ENCODE measurements around the gene PPP1R12B. TPM values are rescaled to one million over a fixed set of nuclear protein-coding genes. Genes with fewer than 3 reads are reported as not detected.
"Not testable (repeated sequence)": the region's sequence is repeated elsewhere in the genome, so short reads cannot be mapped to it uniquely, and the experiment has no call there.

Gene PPP1R12B
- total RNA-seq, 1 experiment from 2014 or later: 13.1 TPM

DNA sequence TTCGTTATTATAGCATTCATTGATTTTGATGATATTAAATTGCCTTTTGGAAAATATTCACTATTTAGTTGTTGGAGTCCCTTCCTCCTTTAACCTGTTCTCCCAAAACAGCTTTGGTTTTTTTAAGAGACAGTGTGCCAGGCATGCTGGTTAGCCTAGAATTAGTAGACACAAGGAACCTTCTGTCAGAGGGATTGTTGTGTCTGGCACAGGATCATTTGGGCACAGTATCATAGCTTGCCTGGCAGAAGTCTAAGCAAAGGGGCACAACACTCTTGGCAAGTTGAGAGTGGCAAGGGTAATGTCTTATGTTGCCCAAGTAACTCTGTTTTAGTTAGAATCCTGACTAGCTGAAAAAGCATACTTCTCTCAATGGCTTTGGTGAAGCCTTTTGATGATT, 49.9 kb downstream of the PPP1R12B start:
- H3K4me3 ChIP-seq (ENCODE audit: low read depth in 2 of 2, low read length in 2 of 2); intact Hi-C loops (cut with micrococcal nuclease; ENCODE audit: unreplicated experiment); H3K9me3 ChIP-seq (ENCODE audit: control insufficient read depth, insufficient read depth, low read depth, low read length); in situ Hi-C loops (cut with HindIII; ENCODE audit: low pct_unique_long_range_greater_than_20kb, low sequenced_read_pairs); H3K36me3 ChIP-seq (ENCODE audit: control insufficient read depth, insufficient read depth, low read length); POLR2A ChIA-PET; H3K4me1 ChIP-seq (ENCODE audit: control insufficient read depth, insufficient read depth, low read length); H3K27me3 ChIP-seq (ENCODE audit: control insufficient read depth, insufficient read depth, low read length); DNase-seq (ENCODE audit: low read depth, low spot score); H3K27ac ChIP-seq (ENCODE audit: low read length); ATAC-seq; BruUV-seq (replicated peaks): not testable (repeated sequence)
- CTCF ChIA-PET: interaction anchor here (0.6 kb wide), 1 partner anchor 108 kb away, joined by 4 read pairs; no protein-coding TSS in a partner anchor

DNA sequence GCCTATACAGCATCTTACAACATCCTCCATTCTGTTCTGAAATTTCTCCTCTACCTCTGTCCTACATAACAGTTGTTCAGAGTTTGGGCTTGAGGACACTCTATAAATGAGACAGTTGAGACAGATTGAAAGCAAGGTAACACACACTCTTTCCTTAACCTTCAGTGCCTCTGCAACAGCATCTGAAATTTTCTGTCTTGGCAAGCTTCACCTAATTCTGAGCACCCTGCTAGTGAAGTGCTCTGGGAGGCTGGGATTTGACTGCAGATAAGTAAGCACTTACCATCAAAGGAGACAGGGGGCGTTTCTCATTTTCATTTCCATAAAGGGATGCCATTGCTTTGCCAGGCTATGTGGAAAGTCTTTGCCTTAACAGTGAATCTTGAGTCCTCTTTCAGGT, 53.3 kb downstream of the PPP1R12B start:
- DNase-seq (ENCODE audit: low read depth, low spot score); POLR2A ChIA-PET; H3K27me3 ChIP-seq (ENCODE audit: control insufficient read depth, insufficient read depth, low read length); CTCF ChIA-PET; ATAC-seq; H3K4me3 ChIP-seq (ENCODE audit: low read depth in 2 of 2, low read length in 2 of 2); H3K9me3 ChIP-seq (ENCODE audit: control insufficient read depth, insufficient read depth, low read depth, low read length); in situ Hi-C loops (cut with HindIII; ENCODE audit: low pct_unique_long_range_greater_than_20kb, low sequenced_read_pairs); intact Hi-C loops (cut with micrococcal nuclease; ENCODE audit: unreplicated experiment); H3K36me3 ChIP-seq (ENCODE audit: control insufficient read depth, insufficient read depth, low read length); BruUV-seq (replicated peaks); H3K27ac ChIP-seq (ENCODE audit: low read length); H3K4me1 ChIP-seq (ENCODE audit: control insufficient read depth, insufficient read depth, low read length): not testable (repeated sequence)
- TF ChIP-seq, protein P1, sequence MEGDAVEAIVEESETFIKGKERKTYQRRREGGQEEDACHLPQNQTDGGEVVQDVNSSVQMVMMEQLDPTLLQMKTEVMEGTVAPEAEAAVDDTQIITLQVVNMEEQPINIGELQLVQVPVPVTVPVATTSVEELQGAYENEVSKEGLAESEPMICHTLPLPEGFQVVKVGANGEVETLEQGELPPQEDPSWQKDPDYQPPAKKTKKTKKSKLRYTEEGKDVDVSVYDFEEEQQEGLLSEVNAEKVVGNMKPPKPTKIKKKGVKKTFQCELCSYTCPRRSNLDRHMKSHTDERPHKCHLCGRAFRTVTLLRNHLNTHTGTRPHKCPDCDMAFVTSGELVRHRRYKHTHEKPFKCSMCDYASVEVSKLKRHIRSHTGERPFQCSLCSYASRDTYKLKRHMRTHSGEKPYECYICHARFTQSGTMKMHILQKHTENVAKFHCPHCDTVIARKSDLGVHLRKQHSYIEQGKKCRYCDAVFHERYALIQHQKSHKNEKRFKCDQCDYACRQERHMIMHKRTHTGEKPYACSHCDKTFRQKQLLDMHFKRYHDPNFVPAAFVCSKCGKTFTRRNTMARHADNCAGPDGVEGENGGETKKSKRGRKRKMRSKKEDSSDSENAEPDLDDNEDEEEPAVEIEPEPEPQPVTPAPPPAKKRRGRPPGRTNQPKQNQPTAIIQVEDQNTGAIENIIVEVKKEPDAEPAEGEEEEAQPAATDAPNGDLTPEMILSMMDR (IDR thresholded peaks at IDR 0.05): peak; percentile 12; the same call in 1 of the 2 replicates

DNA sequence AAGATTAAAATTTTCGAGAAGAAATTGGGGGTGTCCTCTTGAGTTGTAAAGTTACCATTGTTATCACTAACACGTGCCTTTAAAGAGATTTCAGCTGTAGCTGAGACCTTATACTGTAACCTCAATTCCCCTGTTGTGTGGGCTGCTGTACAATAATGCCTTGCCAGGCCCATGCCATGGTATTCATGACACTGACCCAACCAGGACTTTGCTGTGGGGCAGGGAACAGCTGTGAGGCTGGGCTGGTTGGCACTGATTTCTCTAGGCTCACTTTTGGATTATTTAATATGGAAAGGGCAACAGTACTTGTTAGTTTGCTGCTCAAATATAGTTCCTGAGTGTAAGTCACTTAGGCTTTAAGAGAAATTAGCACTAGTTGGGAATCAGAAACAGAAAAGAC, 54.9 kb downstream of the PPP1R12B start:
- H3K27ac ChIP-seq (ENCODE audit: low read length); POLR2A ChIA-PET; BruUV-seq (replicated peaks); intact Hi-C loops (cut with micrococcal nuclease; ENCODE audit: unreplicated experiment); H3K4me1 ChIP-seq (ENCODE audit: control insufficient read depth, insufficient read depth, low read length); H3K9me3 ChIP-seq (ENCODE audit: control insufficient read depth, insufficient read depth, low read depth, low read length); ATAC-seq; H3K27me3 ChIP-seq (ENCODE audit: control insufficient read depth, insufficient read depth, low read length); H3K4me3 ChIP-seq (ENCODE audit: low read depth in 2 of 2, low read length in 2 of 2); DNase-seq (ENCODE audit: low read depth, low spot score); in situ Hi-C loops (cut with HindIII; ENCODE audit: low pct_unique_long_range_greater_than_20kb, low sequenced_read_pairs); H3K36me3 ChIP-seq (ENCODE audit: control insufficient read depth, insufficient read depth, low read length); CTCF ChIA-PET: not testable (repeated sequence)

DNA sequence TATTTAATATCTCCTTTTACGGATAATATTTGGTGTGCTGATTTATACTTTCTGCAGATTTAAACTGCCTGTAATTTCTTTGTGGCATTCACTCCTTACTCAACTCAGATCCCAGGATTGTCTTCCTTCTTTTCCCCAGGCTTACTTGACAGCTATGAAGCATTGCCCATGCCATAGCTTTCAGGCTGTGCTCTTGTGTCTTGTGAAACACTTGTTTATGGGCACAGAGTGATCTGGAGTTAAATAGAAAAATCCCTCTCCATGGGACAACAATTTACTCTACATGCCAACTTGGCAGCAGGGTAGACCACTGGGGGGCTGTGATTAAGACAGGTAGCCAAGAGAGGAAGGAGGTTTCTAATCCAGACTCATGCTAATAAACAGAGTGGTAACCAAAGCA, 57.4 kb downstream of the PPP1R12B start:
- intact Hi-C loops (cut with micrococcal nuclease; ENCODE audit: unreplicated experiment): no loop called here
- DNase-seq (ENCODE audit: low read depth, low spot score) (no peak), ATAC-seq (no peak)
- Histone ChIP-seq H3K4me1 (ENCODE audit: control insufficient read depth, insufficient read depth, low read length) (no peaks in the 10 kb centered on the region; the same call in 1 of the 2 replicates), H3K27ac (ENCODE audit: low read length) (no peak overlapping the region), H3K9me3 (ENCODE audit: control insufficient read depth, insufficient read depth, low read depth, low read length) (no peaks in the 10 kb centered on the region), H3K36me3 (ENCODE audit: control insufficient read depth, insufficient read depth, low read length) (no peaks in the 10 kb centered on the region), H3K4me3 (ENCODE audit: low read depth in 2 of 2, low read length in 2 of 2) (no peak overlapping the region), H3K27me3 (ENCODE audit: control insufficient read depth, insufficient read depth, low read length) (no peaks in the 10 kb centered on the region)
- ChIA-PET POLR2A (no interaction called here), CTCF (no interaction called here)
- no peak for TF ChIP-seq SIN3A (IDR thresholded peaks at IDR 0.05; ENCODE audit: borderline replicate concordance, insufficient read depth, low read depth, low read length)
- TF ChIP-seq, protein P2, sequence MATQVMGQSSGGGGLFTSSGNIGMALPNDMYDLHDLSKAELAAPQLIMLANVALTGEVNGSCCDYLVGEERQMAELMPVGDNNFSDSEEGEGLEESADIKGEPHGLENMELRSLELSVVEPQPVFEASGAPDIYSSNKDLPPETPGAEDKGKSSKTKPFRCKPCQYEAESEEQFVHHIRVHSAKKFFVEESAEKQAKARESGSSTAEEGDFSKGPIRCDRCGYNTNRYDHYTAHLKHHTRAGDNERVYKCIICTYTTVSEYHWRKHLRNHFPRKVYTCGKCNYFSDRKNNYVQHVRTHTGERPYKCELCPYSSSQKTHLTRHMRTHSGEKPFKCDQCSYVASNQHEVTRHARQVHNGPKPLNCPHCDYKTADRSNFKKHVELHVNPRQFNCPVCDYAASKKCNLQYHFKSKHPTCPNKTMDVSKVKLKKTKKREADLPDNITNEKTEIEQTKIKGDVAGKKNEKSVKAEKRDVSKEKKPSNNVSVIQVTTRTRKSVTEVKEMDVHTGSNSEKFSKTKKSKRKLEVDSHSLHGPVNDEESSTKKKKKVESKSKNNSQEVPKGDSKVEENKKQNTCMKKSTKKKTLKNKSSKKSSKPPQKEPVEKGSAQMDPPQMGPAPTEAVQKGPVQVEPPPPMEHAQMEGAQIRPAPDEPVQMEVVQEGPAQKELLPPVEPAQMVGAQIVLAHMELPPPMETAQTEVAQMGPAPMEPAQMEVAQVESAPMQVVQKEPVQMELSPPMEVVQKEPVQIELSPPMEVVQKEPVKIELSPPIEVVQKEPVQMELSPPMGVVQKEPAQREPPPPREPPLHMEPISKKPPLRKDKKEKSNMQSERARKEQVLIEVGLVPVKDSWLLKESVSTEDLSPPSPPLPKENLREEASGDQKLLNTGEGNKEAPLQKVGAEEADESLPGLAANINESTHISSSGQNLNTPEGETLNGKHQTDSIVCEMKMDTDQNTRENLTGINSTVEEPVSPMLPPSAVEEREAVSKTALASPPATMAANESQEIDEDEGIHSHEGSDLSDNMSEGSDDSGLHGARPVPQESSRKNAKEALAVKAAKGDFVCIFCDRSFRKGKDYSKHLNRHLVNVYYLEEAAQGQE (IDR thresholded peaks at IDR 0.05; ENCODE audit: insufficient read depth in 1 of 2, low read depth in 2 of 2, low read length in 1 of 2): no peak
- no peak for TF ChIP-seq POLR2AphosphoS5 (IDR thresholded peaks at IDR 0.05; ENCODE audit: low read depth, low read length)
- TF ChIP-seq, protein P1 (IDR thresholded peaks at IDR 0.05): no peak
- TF ChIP-seq TCF7L2 (IDR thresholded peaks at IDR 0.05; ENCODE audit: low read depth, low read length): no peak
- in situ Hi-C loops (cut with HindIII; ENCODE audit: low pct_unique_long_range_greater_than_20kb, low sequenced_read_pairs): no loop called here
- BruUV-seq (replicated peaks): no TSS peak

DNA sequence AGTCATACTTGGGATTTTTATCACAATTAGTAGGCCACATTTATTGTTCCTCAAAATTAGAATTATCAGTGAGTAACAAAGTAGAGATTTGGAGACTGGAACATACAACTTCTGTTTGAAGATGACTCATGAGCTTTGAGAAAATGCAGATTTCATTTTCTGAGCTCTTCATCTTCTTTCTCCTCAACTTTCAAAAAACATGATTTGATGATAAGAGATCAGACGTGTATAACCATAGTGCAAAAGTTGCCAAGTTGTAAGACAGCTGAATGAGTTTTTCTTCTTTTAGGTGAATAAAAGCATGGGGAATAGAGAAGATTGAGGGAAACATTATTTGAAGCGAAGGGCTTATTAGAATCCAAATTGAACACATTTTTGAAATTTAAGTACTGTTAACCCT, 58.4 kb downstream of the PPP1R12B start:
- in situ Hi-C loops (cut with HindIII; ENCODE audit: low pct_unique_long_range_greater_than_20kb, low sequenced_read_pairs); BruUV-seq (replicated peaks); ATAC-seq; H3K27ac ChIP-seq (ENCODE audit: low read length); H3K4me3 ChIP-seq (ENCODE audit: low read depth in 2 of 2, low read length in 2 of 2); H3K4me1 ChIP-seq (ENCODE audit: control insufficient read depth, insufficient read depth, low read length); CTCF ChIA-PET; H3K9me3 ChIP-seq (ENCODE audit: control insufficient read depth, insufficient read depth, low read depth, low read length); POLR2A ChIA-PET; H3K36me3 ChIP-seq (ENCODE audit: control insufficient read depth, insufficient read depth, low read length); DNase-seq (ENCODE audit: low read depth, low spot score); H3K27me3 ChIP-seq (ENCODE audit: control insufficient read depth, insufficient read depth, low read length); intact Hi-C loops (cut with micrococcal nuclease; ENCODE audit: unreplicated experiment): not testable (repeated sequence)

Measured in Panc1 (cell line).